A549 (cell line): ENCODE data around the gene PLD1. TPM values are rescaled to one million over a fixed set of nuclear protein-coding genes. Genes with fewer than 3 reads are reported as not detected.
A peak's percentile ranks its signal among the peaks of the same experiment; 100 is the strongest.

Experiments
- ATAC-seq, 2 experiments: fragments of 200-7000 bp in 1 of 2; fragments of >200 bp in 1 of 2; cut with Nextera tagmentation in 1 of 2; cut with Tn5 transposase in 1 of 2; 3 replicates each; pipeline versions ENCODE4 v1.8.0 to v1.9.1; 2018 to 2020; ENCODE audit warnings: mild to moderate bottlenecking in 1 of 2, moderate library complexity in 1 of 2
- CTCF ChIA-PET: fragments of 300-600 bp; sonication (Branson Sonifier 250); formaldehyde crosslinking; extraction: SDS; loops from one replicate; lab custom pipeline; 2021; ENCODE audit warnings: antibody characterized with exemption, inconsistent platforms; lab: Yijun Ruan, JAX
- POLR2A ChIA-PET: fragments of 350-600 bp; formaldehyde crosslinking; extraction: SDS; loops from one replicate; lab custom pipeline; 2021; ENCODE audit warnings: antibody characterized with exemption, inconsistent platforms; lab: Yijun Ruan, JAX
- DNase-seq, 2 experiments: peaks; one replicate each; pipeline versions ENCODE4 v3.0.0 to v3.0.0-alpha.2; 2011 to 2016; ENCODE audit warnings: low read depth in 1 of 2, low spot score in 1 of 2
- FAIRE-seq: peaks from 2 replicates; lab custom pipeline; 2011; peaks lifted over from hg19 to GRCh38; lab: Jason Lieb, UNC
- H3K27ac ChIP-seq, 2 experiments: fragments of >200 bp; sonication (Bioruptor Twin); formaldehyde crosslinking; 3 replicates each; pipeline ENCODE4 v1.5.1; 2016 to 2017
- H3K4me1 ChIP-seq: fragments of >200 bp; sonication (Bioruptor Twin); formaldehyde crosslinking; 3 replicates; pipeline ENCODE4 v1.6.1; 2016
- H3K4me2 ChIP-seq: fragments of >200 bp; sonication (Bioruptor Twin); formaldehyde crosslinking; 3 replicates; pipeline ENCODE4 v1.6.1; 2016
- H3K4me3 ChIP-seq: fragments of >200 bp; sonication (Bioruptor Twin); formaldehyde crosslinking; 3 replicates; pipeline ENCODE4 v1.5.1; 2016
- H3K9me3 ChIP-seq: fragments of >200 bp; sonication (Bioruptor Twin); formaldehyde crosslinking; 3 replicates; pipeline ENCODE4 v1.6.1; 2016
- CBX2 ChIP-seq: fragments of 200-600 bp; sonication (generic); IDR thresholded peaks from 2 replicates; pipeline ENCODE4 v1.6.1; 2016; ENCODE audit warnings: low read depth, mild to moderate bottlenecking, borderline replicate concordance
- CBX8 ChIP-seq: fragments of 200-600 bp; sonication (generic); IDR thresholded peaks from 2 replicates; pipeline ENCODE4 v1.6.1; 2016
- CEBPB ChIP-seq, 2 experiments: fragments of >200 bp in 1 of 2; sonication (Bioruptor Twin) in 1 of 2; formaldehyde crosslinking in 1 of 2; IDR thresholded peaks; 2 replicates each; pipeline ENCODE4 v1.6.1; 2012 to 2016
- EHF ChIP-seq: fragments of 250-450 bp; sonication (Bioruptor Pico); IDR thresholded peaks from 2 replicates; pipeline ENCODE4 v1.5.0; 2020; ENCODE audit warnings: mild to moderate bottlenecking
- EP300 ChIP-seq, 2 experiments: fragments of >200 bp; sonication (Bioruptor Twin); formaldehyde crosslinking; IDR thresholded peaks; 2 replicates in 1 of 2; 3 replicates in 1 of 2; pipeline ENCODE4 v1.6.1; 2016 to 2017
- ESRRA ChIP-seq: fragments of 150-350 bp; IDR thresholded peaks from 2 replicates; pipeline ENCODE4 v1.6.1; 2014; ENCODE audit warnings: mild to moderate bottlenecking, low read length, borderline replicate concordance
- HEYL ChIP-seq: fragments of 250-450 bp; sonication (Bioruptor Pico); IDR thresholded peaks from 2 replicates; pipeline ENCODE4 v1.8.0; 2021; ENCODE audit warnings: mild to moderate bottlenecking, moderate library complexity
- KDM1A ChIP-seq: fragments of 200-600 bp; sonication (generic); IDR thresholded peaks from 2 replicates; pipeline ENCODE4 v1.6.1; 2016; ENCODE audit warnings: low read depth, mild to moderate bottlenecking
- NFE2L2 ChIP-seq: fragments of 150-350 bp; conservative IDR thresholded peaks from 2 replicates; pipeline ENCODE4 v1.6.1; 2014; ENCODE audit warnings: low read length
- NPAS2 ChIP-seq: fragments of 250-450 bp; sonication (Bioruptor Pico); IDR thresholded peaks from 2 replicates; pipeline ENCODE4 v1.8.0; 2022; ENCODE audit warnings: mild to moderate bottlenecking, moderate library complexity, borderline replicate concordance
- NR3C1 ChIP-seq: fragments of >200 bp; sonication (Bioruptor Twin); formaldehyde crosslinking; IDR thresholded peaks from 3 replicates; pipeline ENCODE4 v1.6.1; 2017
- PHF8 ChIP-seq: fragments of 200-600 bp; sonication (generic); IDR thresholded peaks from 2 replicates; pipeline ENCODE4 v1.6.1; 2016; ENCODE audit warnings: low read depth, mild to moderate bottlenecking, antibody characterized with exemption, moderate library complexity, borderline replicate concordance
- RAD21 ChIP-seq, 2 experiments: fragments of >200 bp in 1 of 2; sonication (Bioruptor Twin) in 1 of 2; formaldehyde crosslinking in 1 of 2; IDR thresholded peaks in 1 of 2; conservative IDR thresholded peaks in 1 of 2; 2 replicates in 1 of 2; 3 replicates in 1 of 2; pipeline ENCODE4 v1.6.1; 2012 to 2018; ENCODE audit warnings: inconsistent platforms in 1 of 2
- RARB ChIP-seq: fragments of 250-450 bp; sonication (Bioruptor Pico); IDR thresholded peaks from 2 replicates; pipeline ENCODE4 v1.8.0; 2021; ENCODE audit warnings: mild to moderate bottlenecking, moderate library complexity
- RCOR1 ChIP-seq: fragments of 150-350 bp; IDR thresholded peaks from 2 replicates; pipeline ENCODE4 v1.6.1; 2014; ENCODE audit warnings: antibody characterized with exemption, low read length, low read depth
- RFX5 ChIP-seq: fragments of 450-650 bp; IDR thresholded peaks from 2 replicates; pipeline ENCODE4 v1.7.1; 2014; ENCODE audit warnings: antibody characterized with exemption, mild to moderate bottlenecking, moderate library complexity
- SREBF2 ChIP-seq: fragments of 450-650 bp; IDR thresholded peaks from 2 replicates; pipeline ENCODE4 v1.6.1; 2014; ENCODE audit warnings: mild to moderate bottlenecking, moderate library complexity
- TFCP2L1 ChIP-seq: fragments of 250-450 bp; sonication (Bioruptor Pico); IDR thresholded peaks from 2 replicates; pipeline ENCODE4 v1.5.0; 2021; ENCODE audit warnings: mild to moderate bottlenecking
- ZFP36 ChIP-seq: fragments of 450-650 bp; IDR thresholded peaks from 2 replicates; pipeline ENCODE4 v1.6.1; 2014; ENCODE audit warnings: borderline replicate concordance; ENCODE audit not compliant: partially characterized antibody
- ZNF302 ChIP-seq: fragments of 250-450 bp; sonication (Bioruptor Pico); IDR thresholded peaks from 2 replicates; pipeline ENCODE4 v1.9.0; 2021; ENCODE audit warnings: inconsistent platforms, mild to moderate bottlenecking, moderate library complexity
- ZSCAN20 ChIP-seq: fragments of 250-450 bp; sonication (Bioruptor Pico); IDR thresholded peaks from 2 replicates; pipeline ENCODE4 v1.8.0; 2022; ENCODE audit warnings: mild to moderate bottlenecking, moderate library complexity
- WGBS: methylation state at CpG from one replicate; pipeline ENCODE4 v1.1.6; 2017; ENCODE audit errors: missing lambda C conversion rate; 5-methylcytosine and 5-hydroxymethylcytosine counted together
- polyA plus RNA-seq, 4 experiments: library from polyadenylated mRNA; depleted of rRNA in 3 of 4; stranded (reverse); fragments of >200 nt; fragmentation: RNase III in 1 of 4; extraction: RNeasy Plus Mini Kit Qiagen cat#74134 plus additional on column Dnase treatment in 1 of 4; gene quantifications; 2 replicates in 3 of 4; 3 replicates in 1 of 4; pipeline ENCODE4 v1.2.3, GENCODE V29; 2011 to 2017
- TF ChIP-seq, protein P1 (sequence below): fragments of >200 bp; sonication (Bioruptor Twin); formaldehyde crosslinking; IDR thresholded peaks from 3 replicates; pipeline ENCODE4 v1.6.1; 2016
- TF ChIP-seq, protein P2 (sequence below): fragments of >200 bp; sonication (Bioruptor Twin); formaldehyde crosslinking; IDR thresholded peaks from 2 replicates; pipeline ENCODE4 v1.6.1; 2016
- TF ChIP-seq, protein P3 (sequence below): fragments of 250-450 bp; sonication (Bioruptor Pico); IDR thresholded peaks from 2 replicates; pipeline ENCODE4 v1.5.0; 2021; ENCODE audit warnings: mild to moderate bottlenecking, moderate library complexity, borderline replicate concordance
- TF ChIP-seq, protein P4 (sequence below): IDR thresholded peaks from 2 replicates; pipeline ENCODE4 v1.6.1; 2012

PLD1 gene
- polyA plus RNA-seq, 2 of the 4 experiments (the other 2 are of a cell fraction), result 6.6 to 27.2 TPM

DNA sequence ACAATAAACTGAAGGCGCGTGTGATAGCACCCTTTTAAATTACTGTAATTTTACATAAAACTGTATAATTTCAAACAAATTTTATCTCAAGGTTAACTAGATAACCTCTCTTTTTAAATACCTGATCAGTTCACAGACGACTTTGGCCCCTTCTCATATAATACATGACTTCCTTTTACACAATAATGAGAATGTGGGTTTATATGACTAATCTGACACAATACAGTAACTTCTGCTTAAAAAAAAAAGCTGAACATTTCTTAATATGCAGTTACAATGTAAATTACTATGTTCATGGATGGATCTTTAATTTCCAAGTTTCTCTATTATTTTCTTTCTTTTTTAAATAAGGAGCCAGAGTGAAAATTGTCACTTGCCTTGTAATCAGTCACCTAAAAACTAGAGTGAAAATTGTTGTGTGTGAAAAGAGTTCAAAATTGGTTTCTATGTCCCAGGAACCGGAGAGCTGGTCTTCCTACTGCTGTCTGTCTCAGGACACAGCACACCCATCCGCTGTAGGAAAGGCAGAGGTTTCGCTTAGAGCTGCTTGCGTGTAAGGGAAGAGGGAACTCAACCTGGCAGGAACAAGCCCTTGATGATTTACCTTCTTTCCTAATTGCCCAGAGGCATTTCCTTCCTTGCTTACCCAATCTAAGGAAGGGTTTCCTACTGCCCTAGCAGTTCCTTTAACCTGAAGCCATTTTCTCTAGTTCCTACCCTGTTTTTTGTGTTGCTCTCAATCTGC, 33.3 kb downstream of the PLD1 start:
- Histone ChIP-seq H3K9me3 (no peaks in the 10 kb centered on the region), H3K4me3 (no peak overlapping the region), H3K4me2 (no peak overlapping the region), H3K4me1 (peaks cover 29% of the 10 kb centered on the region), H3K27ac (0 out of 6 replicates have a peak overlapping the region, but pooled peaks of 1 of the 2 experiments have one; percentile 25)
- FAIRE-seq, result no peak
- TF ChIP-seq CEBPB (IDR thresholded peaks at IDR 0.05), result no peak
- TF ChIP-seq, protein P1, sequence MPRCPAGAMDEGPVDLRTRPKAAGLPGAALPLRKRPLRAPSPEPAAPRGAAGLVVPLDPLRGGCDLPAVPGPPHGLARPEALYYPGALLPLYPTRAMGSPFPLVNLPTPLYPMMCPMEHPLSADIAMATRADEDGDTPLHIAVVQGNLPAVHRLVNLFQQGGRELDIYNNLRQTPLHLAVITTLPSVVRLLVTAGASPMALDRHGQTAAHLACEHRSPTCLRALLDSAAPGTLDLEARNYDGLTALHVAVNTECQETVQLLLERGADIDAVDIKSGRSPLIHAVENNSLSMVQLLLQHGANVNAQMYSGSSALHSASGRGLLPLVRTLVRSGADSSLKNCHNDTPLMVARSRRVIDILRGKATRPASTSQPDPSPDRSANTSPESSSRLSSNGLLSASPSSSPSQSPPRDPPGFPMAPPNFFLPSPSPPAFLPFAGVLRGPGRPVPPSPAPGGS, result no peak
- TF ChIP-seq NFE2L2, result no peak
- TF ChIP-seq SREBF2, result no peak
- WGBS, result 88% methylated on average over 7 of the region's 7 CpGs
- ChIA-PET POLR2A (no interaction called here), CTCF (interaction anchor here (0.6 to 1.2 kb wide), 3 partner anchors 11 to 53 kb away, joined by 3 to 5 read pairs (median 4); no protein-coding TSS in a partner anchor)
- DNase-seq, result no peak
- ATAC-seq, result no peak

DNA sequence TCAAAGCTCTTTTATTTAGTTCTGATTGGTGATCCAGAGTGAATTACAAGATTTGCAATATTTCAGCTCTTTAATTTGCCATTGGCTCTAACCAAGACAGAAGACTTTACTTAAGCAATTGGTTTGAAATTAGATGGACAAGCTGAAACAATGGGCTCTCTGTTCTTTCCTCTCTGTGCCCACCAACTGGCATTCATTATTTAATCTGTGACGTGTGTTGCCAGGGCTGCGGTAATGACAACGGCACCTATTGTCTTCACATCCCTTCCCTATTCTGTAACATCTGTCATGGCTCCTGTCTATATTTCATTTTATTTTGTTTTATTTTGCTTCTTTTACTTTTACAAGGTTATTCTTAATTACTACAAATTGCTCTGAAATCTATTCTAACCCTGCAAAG, 33.9 kb downstream of the PLD1 start:
- Histone ChIP-seq H3K4me2 (no peak overlapping the region), H3K4me1 (peaks cover 29% of the 10 kb centered on the region), H3K27ac (no peak overlapping the region), H3K9me3 (no peaks in the 10 kb centered on the region), H3K4me3 (no peak overlapping the region)
- ChIA-PET CTCF (interaction anchor here (0.8 to 1.5 kb wide), 4 partner anchors 11 to 54 kb away, joined by 3 to 5 read pairs (median 4); no protein-coding TSS in a partner anchor), POLR2A (no interaction called here)
- DNase-seq (no peak), ATAC-seq (no peak), FAIRE-seq (no peak)
- WGBS, result 92% methylated on average over 3 of the region's 3 CpGs
- TF ChIP-seq RFX5 (no peak), SREBF2 (no peak), NPAS2 (CRISPR knock-in tag) (no peak), ESRRA (no peak), KDM1A (no peak), ZFP36 (no peak), CBX2 (no peak), RAD21 (conservative IDR thresholded peaks at IDR 0.05 in 1 of 2, IDR thresholded peaks at IDR 0.05 in 1 of 2) (no peak), TFCP2L1 (CRISPR knock-in tag) (no peak), NR3C1 (no peak), PHF8 (no peak), CBX8 (no peak)
- TF ChIP-seq, protein P2, sequence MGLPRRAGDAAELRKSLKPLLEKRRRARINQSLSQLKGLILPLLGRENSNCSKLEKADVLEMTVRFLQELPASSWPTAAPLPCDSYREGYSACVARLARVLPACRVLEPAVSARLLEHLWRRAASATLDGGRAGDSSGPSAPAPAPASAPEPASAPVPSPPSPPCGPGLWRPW, result no peak
- TF ChIP-seq, protein P3, sequence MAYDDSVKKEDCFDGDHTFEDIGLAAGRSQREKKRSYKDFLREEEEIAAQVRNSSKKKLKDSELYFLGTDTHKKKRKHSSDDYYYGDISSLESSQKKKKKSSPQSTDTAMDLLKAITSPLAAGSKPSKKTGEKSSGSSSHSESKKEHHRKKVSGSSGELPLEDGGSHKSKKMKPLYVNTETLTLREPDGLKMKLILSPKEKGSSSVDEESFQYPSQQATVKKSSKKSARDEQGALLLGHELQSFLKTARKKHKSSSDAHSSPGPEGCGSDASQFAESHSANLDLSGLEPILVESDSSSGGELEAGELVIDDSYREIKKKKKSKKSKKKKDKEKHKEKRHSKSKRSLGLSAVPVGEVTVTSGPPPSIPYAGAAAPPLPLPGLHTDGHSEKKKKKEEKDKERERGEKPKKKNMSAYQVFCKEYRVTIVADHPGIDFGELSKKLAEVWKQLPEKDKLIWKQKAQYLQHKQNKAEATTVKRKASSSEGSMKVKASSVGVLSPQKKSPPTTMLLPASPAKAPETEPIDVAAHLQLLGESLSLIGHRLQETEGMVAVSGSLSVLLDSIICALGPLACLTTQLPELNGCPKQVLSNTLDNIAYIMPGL (CRISPR knock-in tag), result no peak

DNA sequence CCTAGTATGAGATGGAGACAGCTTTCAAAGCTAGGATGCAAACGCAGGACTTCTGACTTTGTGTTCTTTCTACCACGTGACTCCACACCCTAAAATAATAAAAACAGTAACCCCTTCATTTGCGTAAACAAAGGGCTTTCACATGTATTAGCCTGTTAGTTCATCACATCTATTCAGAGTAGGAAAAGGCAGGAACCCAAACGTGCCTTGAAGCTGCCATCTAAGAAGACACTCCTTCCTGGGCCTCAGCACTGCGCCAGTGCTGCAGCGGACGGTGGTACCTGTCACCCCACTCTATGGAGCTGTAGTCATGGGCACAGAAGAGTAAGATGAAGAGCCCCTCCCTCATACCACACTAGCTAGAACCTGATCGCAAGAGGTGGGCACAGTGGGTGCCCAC, 34.3 kb downstream of the PLD1 start:
- H3K27ac ChIP-seq, result no peak overlapping the region
- ATAC-seq (no peak), FAIRE-seq (no peak), DNase-seq (no peak)
- WGBS, result 88% methylated on average over 8 of the region's 8 CpGs
- no peaks in the 10 kb centered on the region for H3K9me3 ChIP-seq
- CTCF ChIA-PET, result interaction anchor here (0.8 to 1.5 kb wide), 5 partner anchors 10 to 54 kb away, joined by 3 to 5 read pairs (median 3); no protein-coding TSS in a partner anchor
- no peak overlapping the region for H3K4me2 ChIP-seq
- peaks cover 29% of the 10 kb centered on the region for H3K4me1 ChIP-seq
- H3K4me3 ChIP-seq, result no peak overlapping the region
- POLR2A ChIA-PET, result no interaction called here
- TF ChIP-seq HEYL (CRISPR knock-in tag) (no peak), ZNF302 (CRISPR knock-in tag) (no peak), EHF (CRISPR knock-in tag) (no peak), EP300 (IDR thresholded peaks at IDR 0.05) (no peak), ZSCAN20 (CRISPR knock-in tag) (no peak), NR3C1 (no peak), RCOR1 (no peak), RARB (no peak)
- TF ChIP-seq, protein P3 (CRISPR knock-in tag), result no peak
- TF ChIP-seq, protein P4, sequence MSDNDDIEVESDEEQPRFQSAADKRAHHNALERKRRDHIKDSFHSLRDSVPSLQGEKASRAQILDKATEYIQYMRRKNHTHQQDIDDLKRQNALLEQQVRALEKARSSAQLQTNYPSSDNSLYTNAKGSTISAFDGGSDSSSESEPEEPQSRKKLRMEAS, result no peak
- TF ChIP-seq, protein P1, result no peak
